GM06990 (cell line): ENCODE results near the gene RHOT2.
"Not testable (repeated sequence)": the region's sequence is repeated elsewhere in the genome, so short reads cannot be mapped to it uniquely, and the experiment has no call there.

Experiments used
- DNase-seq: peaks from one replicate; pipeline ENCODE4 v3.0.0-alpha.2; 2011; ENCODE audit not compliant: insufficient read length; ENCODE audit errors: extremely low read depth
- H3K27me3 ChIP-seq: replicated peaks from 2 replicates; pipeline ENCODE4 v1.6.0; 2011; ENCODE audit warnings: low read length; ENCODE audit not compliant: control insufficient read depth, insufficient read depth
- H3K36me3 ChIP-seq: 2 replicates; pipeline ENCODE4 v1.5.1; 2011; ENCODE audit warnings: low read length; ENCODE audit not compliant: control insufficient read depth, insufficient read depth
- H3K4me3 ChIP-seq: replicated peaks from 2 replicates; pipeline ENCODE4 v1.5.1; 2011; ENCODE audit warnings: low read depth, mild to moderate bottlenecking, control low read depth, low read length
- CTCF ChIP-seq: IDR thresholded peaks from 2 replicates; pipeline ENCODE4 v1.5.1; 2011; ENCODE audit warnings: low read length, control low read depth, mild to moderate bottlenecking, inconsistent platforms; ENCODE audit not compliant: insufficient read depth, poor library complexity, severe bottlenecking

The RHOT2 gene

DNA sequence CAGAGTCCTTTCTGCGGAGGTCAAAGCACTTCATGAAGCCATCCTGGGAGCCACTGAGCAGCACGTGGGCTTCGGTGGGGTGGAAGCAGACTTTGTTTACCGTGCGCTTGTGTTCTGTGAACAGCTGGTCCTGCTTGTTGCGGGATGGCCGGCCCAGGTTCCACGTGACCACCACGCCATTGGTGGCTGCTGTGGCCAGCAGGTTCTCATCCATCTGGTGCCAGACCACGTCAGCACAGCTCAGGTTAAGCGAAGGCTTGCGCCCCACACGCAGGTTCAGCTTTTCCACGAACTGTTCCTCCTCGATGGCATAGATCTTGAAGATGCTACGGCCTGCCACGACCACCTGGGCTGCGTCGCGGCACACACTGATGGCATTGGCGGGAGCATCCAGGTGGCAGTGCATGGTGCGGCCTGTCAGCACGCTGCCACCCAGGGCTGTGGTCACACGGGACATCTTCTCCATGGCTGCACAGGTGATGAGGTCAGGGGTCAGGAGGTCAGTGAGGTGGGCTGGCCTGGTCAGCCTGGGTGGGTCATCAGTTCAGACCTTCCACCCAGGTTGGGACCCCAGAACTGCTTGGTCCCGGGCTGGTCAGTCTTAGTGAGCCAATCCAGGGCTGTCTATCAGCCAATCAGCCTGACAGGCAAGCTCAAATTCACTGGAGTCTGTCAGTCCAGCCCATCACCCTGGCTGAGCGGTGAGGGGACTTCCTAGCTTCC, 21.4 kb downstream of the RHOT2 start:
- no peak for DNase-seq
- H3K36me3 ChIP-seq = peaks cover 21% of the 10 kb centered on the region
- no peaks in the 10 kb centered on the region for H3K27me3 ChIP-seq
- H3K4me3 ChIP-seq = peak overlapping the region; percentile 97
- TF ChIP-seq CTCF = no peak

DNA sequence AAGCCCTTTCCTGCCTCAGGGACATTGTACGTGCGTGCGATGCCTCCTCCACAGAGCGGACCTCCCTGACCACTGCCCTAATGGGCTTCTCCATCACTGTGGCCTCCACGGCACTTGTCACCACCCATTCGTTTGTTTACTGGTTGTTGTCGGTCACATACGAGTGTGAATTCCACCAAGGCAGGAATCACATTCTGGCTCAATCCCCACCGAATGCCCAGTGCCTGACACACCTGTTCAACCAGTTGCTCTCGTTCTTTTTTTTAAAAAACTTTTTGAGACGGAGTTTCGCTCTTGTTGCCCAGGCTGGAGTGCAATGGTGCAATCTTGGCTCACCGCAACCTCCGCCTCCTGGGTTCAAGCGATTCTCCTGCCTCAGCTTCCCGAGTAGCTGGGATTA, 23.3 kb downstream of the RHOT2 start:
- peaks cover 12% of the 10 kb centered on the region for H3K36me3 ChIP-seq
- H3K27me3 ChIP-seq, DNase-seq, H3K4me3 ChIP-seq: not testable (repeated sequence)

- Histone ChIP-seq H3K27me3 (no peaks in the 10 kb centered on the region; the same call in 1 of the 2 replicates), H3K4me3 (no peak overlapping the region)
- TF ChIP-seq CTCF = no peak
These were observed 24.6 kb downstream of the RHOT2 start for GRCh38 chr16:692356-693108.

DNA sequence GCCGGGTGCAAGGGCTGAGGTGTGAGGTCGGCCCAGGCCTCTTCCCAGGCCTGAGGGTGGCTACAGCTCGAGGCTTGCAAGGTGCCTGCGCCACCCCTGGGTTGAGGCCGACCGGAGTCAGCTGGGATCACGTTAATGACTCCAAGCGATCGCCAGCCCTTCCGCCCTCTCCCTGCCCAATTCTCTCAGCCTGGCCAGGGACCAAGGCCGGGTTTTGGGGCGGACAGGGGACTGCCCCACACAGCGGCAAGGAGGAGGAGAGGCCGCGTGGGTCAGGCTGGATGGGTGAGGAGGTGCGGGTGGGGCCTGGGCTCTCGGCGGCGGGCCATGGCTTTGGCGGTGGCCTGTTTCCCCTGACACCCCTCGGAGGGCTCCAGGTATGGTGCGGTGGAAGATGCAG, 25.4 kb downstream of the RHOT2 start:
- no peak for TF ChIP-seq CTCF
- H3K36me3 ChIP-seq = no peaks in the 10 kb centered on the region
- no peaks in the 10 kb centered on the region; the same call in 1 of the 2 replicates for H3K27me3 ChIP-seq
- DNase-seq = no peak
- H3K4me3 ChIP-seq = no peak overlapping the region

More at GRCh38 chr16:692356-693108, 24.6 kb downstream of the RHOT2 start:
- no peak for DNase-seq
- H3K36me3 ChIP-seq = peaks cover 2% of the 10 kb centered on the region

- TF ChIP-seq CTCF = no peak
- Histone ChIP-seq H3K4me3 (no peak overlapping the region), H3K36me3 (no peaks in the 10 kb centered on the region), H3K27me3 (no peaks in the 10 kb centered on the region; the same call in 1 of the 2 replicates)
- no peak for DNase-seq
These were observed 25.8 kb downstream of the RHOT2 start for GRCh38 chr16:693766-694165.

DNA sequence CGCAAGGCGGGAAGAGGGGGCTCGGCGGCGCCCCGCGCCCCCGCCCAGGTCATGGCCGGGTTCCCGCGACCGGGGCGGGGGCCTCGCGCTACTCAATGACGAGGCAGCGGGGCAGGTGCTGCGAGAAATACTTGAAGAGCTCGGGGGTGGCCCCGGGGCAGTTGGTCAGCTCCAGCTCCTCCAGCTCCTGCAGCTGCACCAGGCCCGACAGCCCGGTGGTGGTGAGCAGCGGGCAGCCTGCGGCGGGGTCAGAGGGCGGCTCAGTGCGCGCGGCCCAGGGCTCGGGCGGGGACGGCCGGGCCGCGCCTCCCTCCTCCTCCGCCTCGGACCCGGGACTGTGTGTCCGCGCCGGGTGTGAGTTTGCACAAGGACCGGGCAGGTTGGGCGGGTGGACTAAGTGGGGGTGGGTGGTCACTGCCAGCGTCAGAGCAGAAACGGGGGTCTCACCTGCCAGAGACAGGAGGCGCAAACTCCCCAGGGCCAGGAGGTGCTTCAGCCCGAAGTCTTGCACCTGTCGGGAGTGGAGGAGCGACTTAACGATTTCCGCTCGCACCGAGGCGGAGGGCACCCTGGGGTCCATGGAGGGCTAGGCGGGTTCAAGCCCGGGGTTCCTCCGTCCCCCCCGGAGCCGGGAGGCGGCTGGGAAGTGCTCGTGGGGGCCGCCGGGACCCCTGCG, 26.4 kb downstream of the RHOT2 start:
- H3K27me3 ChIP-seq = no peaks in the 10 kb centered on the region; the same call in 1 of the 2 replicates
- H3K4me3 ChIP-seq = peak overlapping the region; percentile 55
- DNase-seq = no peak
- no peak for TF ChIP-seq CTCF
- no peaks in the 10 kb centered on the region for H3K36me3 ChIP-seq
